Prostate gland (tissue), 2 donors: ENCODE measurements around the gene INO80E. TPM values are rescaled to one million over a fixed set of nuclear protein-coding genes. Genes with fewer than 3 reads are reported as not detected.
"Not testable (repeated sequence)": the region's sequence is repeated elsewhere in the genome, so short reads cannot be mapped to it uniquely, and the experiment has no call there.

Experiments used
- DNase-seq: peaks from one replicate; pipeline ENCODE4 v3.0.0-alpha.2; 2019; ENCODE audit warnings: low spot score
- H3K27ac ChIP-seq, 2 donors: fragments of 200-600 bp; sonication (generic); 2 replicates each; pipeline ENCODE4 v1.5.1; 2017 to 2019
- H3K27me3 ChIP-seq: fragments of 200-600 bp; sonication (generic); replicated peaks from 2 replicates; pipeline ENCODE4 v1.5.1; 2019; ENCODE audit not compliant: insufficient read depth
- H3K36me3 ChIP-seq, 2 donors: fragments of 200-600 bp; sonication (generic); 1 replicate in 1 of 2; 2 replicates in 1 of 2; pipeline versions ENCODE4 v1.5.1 to v1.8.1; 2017 to 2019
- H3K4me1 ChIP-seq: fragments of 200-600 bp; sonication (generic); replicated peaks from 2 replicates; pipeline ENCODE4 v1.5.1; 2019
- H3K4me3 ChIP-seq, 2 donors: fragments of 200-600 bp; sonication (generic); 2 replicates each; pipeline ENCODE4 v1.5.1; 2017 to 2019
- H3K9me3 ChIP-seq: fragments of 200-600 bp; sonication (generic); 2 replicates; pipeline ENCODE4 v1.5.1; 2017
- CTCF ChIP-seq, 4 experiments: fragments of 200-600 bp in 2 of 4; fragments of 450-650 bp in 2 of 4; sonication (generic) in 2 of 4; IDR thresholded peaks; 1 replicate in 3 of 4; 2 replicates in 1 of 4; pipeline ENCODE4 v1.5.1; 2016 to 2019; ENCODE audit warnings: antibody characterized with exemption in 4 of 4, mild to moderate bottlenecking in 2 of 4, moderate library complexity in 2 of 4
- POLR2A ChIP-seq: fragments of 450-650 bp; IDR thresholded peaks from one replicate; pipeline ENCODE4 v1.6.1; 2016; ENCODE audit warnings: antibody characterized with exemption, mild to moderate bottlenecking
- POLR2AphosphoS5 ChIP-seq: sonication (generic); formaldehyde crosslinking; IDR thresholded peaks from one replicate; pipeline ENCODE4 v1.6.1; 2017; ENCODE audit warnings: antibody characterized with exemption
- WGBS: methylation state at CpG from one replicate; pipeline ENCODE4 v1.1.5; 2018; 5-methylcytosine and 5-hydroxymethylcytosine counted together
- intact Hi-C: fragments of 100-400 bp; cut with DNase I; formaldehyde crosslinking; loops from one replicate; pipeline ENCODE4 v1.14.2; 2022
- total RNA-seq, 2 donors: library from RNA; depleted of rRNA; stranded (reverse); fragments of >200 nt; gene quantifications; one replicate each; pipeline ENCODE4 v1.1.0, GENCODE V29; 2016

The INO80E gene
- total RNA-seq, 2 donors from 2014 or later, result 51.8 to 113 TPM

GRCh38 chr16:30016555-30017276 is 20.7 kb downstream of the INO80E start:
- TF ChIP-seq POLR2A, result no peak
- TF ChIP-seq POLR2AphosphoS5, result no peak
- Histone ChIP-seq H3K27ac (no peak overlapping the region), H3K4me3 (no peak overlapping the region), H3K36me3 (no peaks in the 10 kb centered on the region), H3K9me3 (no peaks in the 10 kb centered on the region), H3K4me1 (no peaks in the 10 kb centered on the region), H3K27me3 (no peaks in the 10 kb centered on the region)
- WGBS, result 72% methylated on average over 8 of the region's 8 CpGs
- DNase-seq, result no peak
- intact Hi-C loops, result no loop called here

- no peaks in the 10 kb centered on the region for H3K36me3 ChIP-seq
- intact Hi-C loops, result no loop called here
- no peak for TF ChIP-seq POLR2A
- TF ChIP-seq POLR2AphosphoS5, result no peak
- no peak for TF ChIP-seq CTCF (IDR thresholded peaks at IDR 0.05)
- WGBS, result 97% methylated on average over 2 of the region's 2 CpGs
- no peak overlapping the region for H3K27ac ChIP-seq
- DNase-seq, result no peak
- H3K9me3 ChIP-seq, result no peaks in the 10 kb centered on the region
- H3K4me1 ChIP-seq, result no peaks in the 10 kb centered on the region
- H3K27me3 ChIP-seq, result no peaks in the 10 kb centered on the region
- H3K4me3 ChIP-seq, result no peak overlapping the region
These were observed 21.2 kb downstream of the INO80E start for GRCh38 chr16:30017277-30017656.

- WGBS, result 78% methylated on average over 4 of the region's 4 CpGs
- H3K27me3 ChIP-seq, intact Hi-C loops, H3K9me3 ChIP-seq, DNase-seq, H3K27ac ChIP-seq, H3K36me3 ChIP-seq, H3K4me3 ChIP-seq, H3K4me1 ChIP-seq: not testable (repeated sequence)
These were observed 21.9 kb downstream of the INO80E start for GRCh38 chr16:30017937-30018336.

- 72% methylated on average over 4 of the region's 4 CpGs for WGBS
- no peaks in the 10 kb centered on the region for H3K9me3 ChIP-seq
- H3K27ac ChIP-seq, result no peak overlapping the region
- no peaks in the 10 kb centered on the region for H3K4me1 ChIP-seq
- no peak for DNase-seq
- no peaks in the 10 kb centered on the region for H3K36me3 ChIP-seq
- TF ChIP-seq POLR2AphosphoS5 (no peak), CTCF (IDR thresholded peaks at IDR 0.05) (no peak), POLR2A (no peak)
- no peak overlapping the region for H3K4me3 ChIP-seq
- no peaks in the 10 kb centered on the region for H3K27me3 ChIP-seq
- intact Hi-C loops, result no loop called here
These were observed 22.7 kb downstream of the INO80E start for GRCh38 chr16:30018731-30019158.

GRCh38 chr16:30022887-30023286 is 26.8 kb downstream of the INO80E start, which contains the start of gene C16orf92:
C16orf92 (plus strand) TSS chr16:30023198; CDS start chr16:30023341, 143 bp downstream.
- 74% methylated on average over 6 of the region's 6 CpGs for WGBS
- H3K27ac ChIP-seq, result no peak within 1 kb of the TSS
- no peak within 1 kb of the TSS for H3K4me3 ChIP-seq
- no peaks in the 10 kb centered on the region for H3K9me3 ChIP-seq
- no peak for TF ChIP-seq POLR2A
- TF ChIP-seq POLR2AphosphoS5, result no peak
- TF ChIP-seq CTCF (IDR thresholded peaks at IDR 0.05), result no peak
- no peak for DNase-seq
- H3K4me1 ChIP-seq, result no peaks in the 10 kb centered on the region
- H3K27me3 ChIP-seq, result peaks cover 2% of the 10 kb centered on the region
- H3K36me3 ChIP-seq, result no peaks in the 10 kb centered on the region
- intact Hi-C loops, result loop anchor here (10.0 kb wide), 1 partner anchor 328 kb away; no protein-coding TSS in a partner anchor

- Histone ChIP-seq H3K27ac (no peak overlapping the region), H3K4me1 (no peaks in the 10 kb centered on the region), H3K36me3 (no peaks in the 10 kb centered on the region), H3K27me3 (peaks cover 2% of the 10 kb centered on the region), H3K9me3 (no peaks in the 10 kb centered on the region), H3K4me3 (no peak overlapping the region)
- TF ChIP-seq POLR2A, result no peak
- TF ChIP-seq CTCF (IDR thresholded peaks at IDR 0.05), result no peak
- TF ChIP-seq POLR2AphosphoS5, result no peak
- 88% methylated on average over 11 of the region's 11 CpGs for WGBS
- no peak for DNase-seq
- intact Hi-C loops, result loop anchor here (10.0 kb wide), 1 partner anchor 329 kb away; no protein-coding TSS in a partner anchor
These were observed 27.5 kb downstream of the INO80E start for GRCh38 chr16:30023586-30023985.
